HEK293T (cell line): ENCODE measurements around the gene DPP4.

Experiments used
- CTCF ChIA-PET: fragments of 350-600 bp; formaldehyde crosslinking; extraction: SDS; loops from one replicate; lab custom pipeline; 2021; ENCODE audit warnings: antibody characterized with exemption, inconsistent platforms; lab: Yijun Ruan, JAX
- POLR2A ChIA-PET: fragments of 350-600 bp; formaldehyde crosslinking; extraction: SDS; loops from one replicate; lab custom pipeline; 2020; ENCODE audit warnings: antibody characterized with exemption, inconsistent platforms; lab: Yijun Ruan, JAX
- DNase-seq: peaks from one replicate; pipeline ENCODE4 v3.0.0; 2012; ENCODE audit warnings: mixed read lengths; ENCODE audit errors: extremely low spot score
- ARNT ChIP-seq: fragments of 450-650 bp; IDR thresholded peaks from 2 replicates; pipeline ENCODE4 v1.6.1; 2017; ENCODE audit warnings: mild to moderate bottlenecking
- BHLHE40 ChIP-seq: fragments of 450-650 bp; IDR thresholded peaks from 2 replicates; pipeline ENCODE4 v1.6.1; 2016; ENCODE audit warnings: mild to moderate bottlenecking, moderate library complexity, borderline replicate concordance
- CTBP1 ChIP-seq: fragments of 450-650 bp; IDR thresholded peaks from 2 replicates; pipeline ENCODE4 v1.6.1; 2016; ENCODE audit warnings: borderline replicate concordance
- ELF4 ChIP-seq: fragments of 450-650 bp; IDR thresholded peaks from 2 replicates; pipeline ENCODE4 v1.6.1; 2017; ENCODE audit warnings: antibody characterized with exemption
- FOXA1 ChIP-seq: fragments of 450-650 bp; IDR thresholded peaks from 2 replicates; pipeline ENCODE4 v1.6.1; 2016; ENCODE audit warnings: mild to moderate bottlenecking
- FOXK2 ChIP-seq: fragments of 450-650 bp; IDR thresholded peaks from 2 replicates; pipeline ENCODE4 v1.6.1; 2016; ENCODE audit warnings: mild to moderate bottlenecking
- FOXM1 ChIP-seq: fragments of 450-650 bp; IDR thresholded peaks from 2 replicates; pipeline ENCODE4 v1.6.1; 2017; ENCODE audit warnings: mild to moderate bottlenecking, borderline replicate concordance
- HDGF ChIP-seq: fragments of 450-650 bp; IDR thresholded peaks from 2 replicates; pipeline ENCODE4 v1.6.1; 2017; ENCODE audit warnings: antibody characterized with exemption, borderline replicate concordance
- L3MBTL2 ChIP-seq: fragments of 450-650 bp; conservative IDR thresholded peaks from 2 replicates; pipeline ENCODE4 v1.6.1; 2016; ENCODE audit warnings: mild to moderate bottlenecking
- LEF1 ChIP-seq: fragments of 450-650 bp; IDR thresholded peaks from 2 replicates; pipeline ENCODE4 v1.6.1; 2017; ENCODE audit warnings: mild to moderate bottlenecking, borderline replicate concordance
- NFRKB ChIP-seq: fragments of 450-650 bp; IDR thresholded peaks from 2 replicates; pipeline ENCODE4 v1.6.1; 2016; ENCODE audit warnings: mild to moderate bottlenecking, moderate library complexity
- PKNOX1 ChIP-seq: fragments of 450-650 bp; IDR thresholded peaks from 2 replicates; pipeline ENCODE4 v1.6.1; 2016
- SP1 ChIP-seq: fragments of 450-650 bp; IDR thresholded peaks from 2 replicates; pipeline ENCODE4 v1.6.1; 2017
- SUZ12 ChIP-seq: fragments of 450-650 bp; IDR thresholded peaks from 2 replicates; pipeline ENCODE4 v1.6.1; 2016; ENCODE audit warnings: mild to moderate bottlenecking
- TARDBP ChIP-seq: fragments of 450-650 bp; IDR thresholded peaks from 2 replicates; pipeline ENCODE4 v1.6.1; 2016
- ZNF384 ChIP-seq: fragments of 450-650 bp; IDR thresholded peaks from 2 replicates; pipeline ENCODE4 v1.6.1; 2016

The DPP4 gene

GRCh38 chr2:162082681-162083080 lies 8.7 kb upstream of the DPP4 start:
- no peak for TF ChIP-seq NFRKB
- no peak for TF ChIP-seq LEF1
- no peak for TF ChIP-seq HDGF
- no peak for TF ChIP-seq BHLHE40
- TF ChIP-seq ARNT: no peak
- no peak for TF ChIP-seq ELF4
- TF ChIP-seq FOXA1: no peak
- no peak for TF ChIP-seq SUZ12
- TF ChIP-seq FOXK2: no peak
- TF ChIP-seq FOXM1: no peak
- TF ChIP-seq ZNF384: no peak
- no peak for TF ChIP-seq SP1
- TF ChIP-seq TARDBP: no peak
- no peak for TF ChIP-seq CTBP1
- TF ChIP-seq L3MBTL2: no peak
- ChIA-PET CTCF (no interaction called here), POLR2A (no interaction called here)
- DNase-seq: no peak

- POLR2A ChIA-PET: no interaction called here
- no peak for DNase-seq
- CTCF ChIA-PET: no interaction called here
- TF ChIP-seq NFRKB: no peak
- no peak for TF ChIP-seq SUZ12
- TF ChIP-seq HDGF: no peak
- TF ChIP-seq FOXA1: no peak
- no peak for TF ChIP-seq BHLHE40
- TF ChIP-seq FOXM1: no peak
- no peak for TF ChIP-seq ELF4
- TF ChIP-seq LEF1: no peak
- TF ChIP-seq TARDBP: no peak
- TF ChIP-seq SP1: no peak
- no peak for TF ChIP-seq FOXK2
- no peak for TF ChIP-seq ARNT
- TF ChIP-seq ZNF384: no peak
- no peak for TF ChIP-seq L3MBTL2
- TF ChIP-seq PKNOX1: no peak
- TF ChIP-seq CTBP1: no peak
These were observed 8.0 kb upstream of the DPP4 start for GRCh38 chr2:162082036-162082435.

- CTCF ChIA-PET: no interaction called here
- no peak for TF ChIP-seq LEF1
- no peak for TF ChIP-seq BHLHE40
- TF ChIP-seq SP1: no peak
- TF ChIP-seq FOXM1: no peak
- no peak for TF ChIP-seq PKNOX1
- no peak for TF ChIP-seq HDGF
- no peak for TF ChIP-seq ARNT
- no peak for TF ChIP-seq ZNF384
- TF ChIP-seq NFRKB: no peak
- no peak for TF ChIP-seq ELF4
- no peak for TF ChIP-seq L3MBTL2
- no peak for TF ChIP-seq CTBP1
- TF ChIP-seq SUZ12: no peak
- TF ChIP-seq TARDBP: no peak
- TF ChIP-seq FOXK2: no peak
- POLR2A ChIA-PET: no interaction called here
- DNase-seq: no peak
These were observed 5.5 kb upstream of the DPP4 start for GRCh38 chr2:162079514-162079913.

GRCh38 chr2:162075689-162076132 lies 1.7 kb upstream of the DPP4 start:
- DNase-seq: no peak
- TF ChIP-seq LEF1 (no peak), TARDBP (no peak), PKNOX1 (no peak), CTBP1 (no peak), HDGF (no peak), FOXA1 (no peak), ARNT (no peak), ELF4 (no peak), L3MBTL2 (no peak), FOXM1 (no peak), SP1 (no peak), NFRKB (no peak), SUZ12 (no peak), BHLHE40 (no peak), FOXK2 (no peak), ZNF384 (no peak)
- CTCF ChIA-PET: interaction anchor here (1.1 kb wide), 1 partner anchor 10 kb away, joined by 3 read pairs; no protein-coding TSS in a partner anchor
- POLR2A ChIA-PET: no interaction called here

- no peak for DNase-seq
- TF ChIP-seq ZNF384: no peak
- no peak for TF ChIP-seq FOXA1
- TF ChIP-seq ARNT: no peak
- TF ChIP-seq FOXK2: no peak
- TF ChIP-seq SUZ12: no peak
- no peak for TF ChIP-seq TARDBP
- TF ChIP-seq LEF1: no peak
- TF ChIP-seq HDGF: no peak
- TF ChIP-seq FOXM1: no peak
- no peak for TF ChIP-seq SP1
- no peak for TF ChIP-seq BHLHE40
- no peak for TF ChIP-seq CTBP1
- no peak for TF ChIP-seq NFRKB
- TF ChIP-seq ELF4: no peak
- no peak for TF ChIP-seq PKNOX1
- no peak for TF ChIP-seq L3MBTL2
These were observed 1.1 kb upstream of the DPP4 start for GRCh38 chr2:162074928-162075688.

More at GRCh38 chr2:162074928-162075688, 1.1 kb upstream of the DPP4 start:
- ChIA-PET CTCF (no interaction called here), POLR2A (no interaction called here)
